ENCODE measurements around the gene B3GNT9.

DNA sequence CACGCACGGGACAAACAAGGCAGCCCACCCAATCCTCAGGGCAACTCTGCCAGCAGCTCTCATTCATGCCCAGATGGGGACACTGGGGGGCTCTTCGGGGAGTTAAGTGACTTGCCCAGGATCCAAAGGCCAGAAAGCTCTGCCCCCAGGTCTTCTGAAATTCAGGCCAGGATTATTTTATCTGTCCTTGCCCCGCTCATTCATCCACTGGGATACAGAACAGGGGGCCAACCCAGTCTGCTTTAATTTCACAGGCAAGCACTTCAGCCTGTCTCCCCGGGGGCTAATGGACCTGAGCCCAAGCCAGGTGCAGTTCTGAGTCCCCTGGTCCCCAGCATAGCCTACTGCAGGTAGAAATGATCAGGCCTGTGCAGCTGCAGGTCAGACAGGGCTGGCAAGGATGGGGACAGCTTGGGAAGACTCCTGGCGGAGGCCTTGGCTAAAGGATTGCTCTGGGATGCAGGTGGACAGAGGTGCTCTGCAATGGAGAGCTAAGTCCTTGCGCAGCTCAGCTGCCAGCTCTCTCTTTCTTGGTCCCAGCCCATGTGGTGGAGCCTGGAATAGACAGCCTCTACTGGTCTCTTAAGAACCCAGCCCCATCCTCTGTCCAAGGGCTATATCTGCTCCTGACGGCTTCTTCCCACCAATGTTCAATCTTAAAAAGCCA lies 766 bp upstream of the B3GNT9 start:
- TF ChIP-seq, protein P1, sequence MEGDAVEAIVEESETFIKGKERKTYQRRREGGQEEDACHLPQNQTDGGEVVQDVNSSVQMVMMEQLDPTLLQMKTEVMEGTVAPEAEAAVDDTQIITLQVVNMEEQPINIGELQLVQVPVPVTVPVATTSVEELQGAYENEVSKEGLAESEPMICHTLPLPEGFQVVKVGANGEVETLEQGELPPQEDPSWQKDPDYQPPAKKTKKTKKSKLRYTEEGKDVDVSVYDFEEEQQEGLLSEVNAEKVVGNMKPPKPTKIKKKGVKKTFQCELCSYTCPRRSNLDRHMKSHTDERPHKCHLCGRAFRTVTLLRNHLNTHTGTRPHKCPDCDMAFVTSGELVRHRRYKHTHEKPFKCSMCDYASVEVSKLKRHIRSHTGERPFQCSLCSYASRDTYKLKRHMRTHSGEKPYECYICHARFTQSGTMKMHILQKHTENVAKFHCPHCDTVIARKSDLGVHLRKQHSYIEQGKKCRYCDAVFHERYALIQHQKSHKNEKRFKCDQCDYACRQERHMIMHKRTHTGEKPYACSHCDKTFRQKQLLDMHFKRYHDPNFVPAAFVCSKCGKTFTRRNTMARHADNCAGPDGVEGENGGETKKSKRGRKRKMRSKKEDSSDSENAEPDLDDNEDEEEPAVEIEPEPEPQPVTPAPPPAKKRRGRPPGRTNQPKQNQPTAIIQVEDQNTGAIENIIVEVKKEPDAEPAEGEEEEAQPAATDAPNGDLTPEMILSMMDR (IDR thresholded peaks at IDR 0.05), result no peak
- no peak for TF ChIP-seq POLR2A (IDR thresholded peaks at IDR 0.05)
